Neural progenitor cell (in vitro differentiated cells): ENCODE data around the gene KCP. TPM values are rescaled to one million over a fixed set of nuclear protein-coding genes. Genes with fewer than 3 reads are reported as not detected.
A peak's percentile ranks its signal among the peaks of the same experiment; 100 is the strongest.

ENCODE experiments used
- DNase-seq: peaks from one replicate; pipeline ENCODE4 v3.0.0-alpha.2; 2016; ENCODE audit warnings: low spot score
- H2AFZ ChIP-seq: fragments of 200-600 bp; sonication (generic); replicated peaks from 2 replicates; pipeline ENCODE4 v1.6.1; 2016; ENCODE audit warnings: antibody characterized with exemption
- H3F3A ChIP-seq: fragments of 200-600 bp; sonication (generic); 2 replicates; pipeline ENCODE4 v1.6.1; 2016; ENCODE audit warnings: antibody characterized with exemption, low read depth
- H3K27ac ChIP-seq: fragments of 200-600 bp; sonication (generic); 2 replicates; pipeline ENCODE4 v1.5.1; 2016; ENCODE audit warnings: mild to moderate bottlenecking
- H3K27me3 ChIP-seq: fragments of 200-600 bp; sonication (generic); 2 replicates; pipeline ENCODE4 v1.6.1; 2016; ENCODE audit warnings: mild to moderate bottlenecking, moderate library complexity
- H3K36me3 ChIP-seq: fragments of 200-600 bp; sonication (generic); 2 replicates; pipeline ENCODE4 v1.5.1; 2016
- H3K4me1 ChIP-seq: fragments of 200-600 bp; sonication (generic); 2 replicates; pipeline ENCODE4 v1.6.1; 2016; ENCODE audit warnings: mixed run types
- H3K4me2 ChIP-seq: fragments of 200-600 bp; sonication (generic); 2 replicates; pipeline ENCODE4 v1.6.1; 2016
- H3K4me3 ChIP-seq: fragments of 200-600 bp; sonication (generic); 2 replicates; pipeline ENCODE4 v1.5.1; 2016
- H3K79me2 ChIP-seq: fragments of 200-600 bp; sonication (generic); 2 replicates; pipeline ENCODE4 v1.6.1; 2016; ENCODE audit warnings: low read depth
- H3K9ac ChIP-seq: fragments of 200-600 bp; sonication (generic); 2 replicates; pipeline ENCODE4 v1.6.1; 2016
- H3K9me3 ChIP-seq: fragments of 200-600 bp; sonication (generic); 2 replicates; pipeline ENCODE4 v1.5.1; 2016; ENCODE audit warnings: low read depth
- H4K20me1 ChIP-seq: fragments of 200-600 bp; sonication (generic); 2 replicates; pipeline ENCODE4 v1.6.1; 2016; ENCODE audit warnings: low read depth
- H3K27ac Mint-ChIP-seq: 3 replicates; pipeline ENCODE4 v1.8.0; 2021; ENCODE audit warnings: mixed read lengths
- H3K27me3 Mint-ChIP-seq: 2 replicates; pipeline ENCODE4 v1.8.0; 2022; ENCODE audit warnings: low read depth, mild to moderate bottlenecking, inconsistent platforms, moderate library complexity, mixed read lengths; ENCODE audit not compliant: insufficient read depth
- H3K36me3 Mint-ChIP-seq: 3 replicates; pipeline ENCODE4 v1.8.0; 2021; ENCODE audit warnings: mixed read lengths
- H3K4me1 Mint-ChIP-seq: 3 replicates; pipeline ENCODE4 v1.8.0; 2021; ENCODE audit warnings: mixed read lengths
- H3K4me3 Mint-ChIP-seq: 3 replicates; pipeline ENCODE4 v1.8.0; 2021; ENCODE audit warnings: mild to moderate bottlenecking, moderate library complexity, mixed read lengths
- H3K9me3 Mint-ChIP-seq: 3 replicates; pipeline ENCODE4 v1.8.0; 2020; ENCODE audit warnings: mixed read lengths
- CTCF ChIP-seq: fragments of 200-600 bp; sonication (generic); IDR thresholded peaks from 2 replicates; pipeline ENCODE4 v1.5.1; 2017; ENCODE audit warnings: antibody characterized with exemption, mild to moderate bottlenecking
- EZH2 ChIP-seq: fragments of 200-600 bp; sonication (generic); IDR thresholded peaks from 2 replicates; pipeline ENCODE4 v1.6.1; 2017; ENCODE audit warnings: antibody characterized with exemption, mild to moderate bottlenecking, moderate library complexity
- EZH2phosphoT487 ChIP-seq: fragments of 200-600 bp; sonication (generic); IDR thresholded peaks from 2 replicates; pipeline ENCODE4 v1.6.1; 2017; ENCODE audit warnings: antibody characterized with exemption
- total RNA-seq: library from RNA; depleted of rRNA; stranded (reverse); fragments of >200 nt; gene quantifications from 2 replicates; pipeline ENCODE4 v1.2.3, GENCODE V29; 2015; ENCODE audit warnings: low replicate concordance

The KCP gene
- total RNA-seq, 1 donor from 2014 or later, result 0.06 TPM

GRCh38 chr7:128882134-128882533, 28.4 kb downstream of the KCP start:
- H3K4me3 ChIP-seq, result no peak overlapping the region
- Mint-ChIP-seq H3K4me3 (no peak overlapping the region), H3K27me3 (peaks cover 16% of the 10 kb centered on the region), H3K9me3 (no peaks in the 10 kb centered on the region), H3K27ac (no peak overlapping the region), H3K4me1 (peaks cover 12% of the 10 kb centered on the region), H3K36me3 (no peaks in the 10 kb centered on the region)
- no peaks in the 10 kb centered on the region for H3K79me2 ChIP-seq
- no peak overlapping the region for H3K27ac ChIP-seq
- H4K20me1 ChIP-seq, result no peaks in the 10 kb centered on the region
- H3K9me3 ChIP-seq, result no peaks in the 10 kb centered on the region
- H3K4me1 ChIP-seq, result peaks cover 3% of the 10 kb centered on the region
- no peak overlapping the region for H3K9ac ChIP-seq
- no peak overlapping the region for H3K4me2 ChIP-seq
- no peaks in the 10 kb centered on the region for H3K27me3 ChIP-seq
- H3K36me3 ChIP-seq, result no peaks in the 10 kb centered on the region
- no peak for DNase-seq
- no peak overlapping the region for H2AFZ ChIP-seq
- TF ChIP-seq EZH2phosphoT487, result no peak
- TF ChIP-seq EZH2, result no peak
- no peak for TF ChIP-seq CTCF
- H3F3A ChIP-seq, result no peaks in the 10 kb centered on the region

- no peaks in the 10 kb centered on the region for H3K9me3 Mint-ChIP-seq
- H3K4me3 Mint-ChIP-seq, result peak overlapping the region; percentile 55
- no peak for DNase-seq
Measured at GRCh38 chr7:128881458-128882125, 28.9 kb downstream of the KCP start.

GRCh38 chr7:128880791-128881457, 29.6 kb downstream of the KCP start:
- no peak overlapping the region for H3K9ac ChIP-seq
- Mint-ChIP-seq H3K27ac (peak overlapping the region; percentile 72), H3K4me1 (peaks cover 12% of the 10 kb centered on the region), H3K36me3 (no peaks in the 10 kb centered on the region), H3K9me3 (no peaks in the 10 kb centered on the region), H3K4me3 (no peak overlapping the region), H3K27me3 (peaks cover 12% of the 10 kb centered on the region)
- TF ChIP-seq EZH2phosphoT487 (no peak), EZH2 (no peak), CTCF (no peak)
- H3K27ac ChIP-seq, result no peak overlapping the region
- H3K27me3 ChIP-seq, result no peaks in the 10 kb centered on the region
- no peak overlapping the region for H3K4me3 ChIP-seq
- no peak overlapping the region for H2AFZ ChIP-seq
- no peaks in the 10 kb centered on the region for H3K79me2 ChIP-seq
- H3F3A ChIP-seq, result no peaks in the 10 kb centered on the region
- no peak overlapping the region for H3K4me2 ChIP-seq
- peaks cover 3% of the 10 kb centered on the region for H3K4me1 ChIP-seq
- no peak for DNase-seq
- no peaks in the 10 kb centered on the region for H3K9me3 ChIP-seq
- H3K36me3 ChIP-seq, result no peaks in the 10 kb centered on the region
- no peaks in the 10 kb centered on the region for H4K20me1 ChIP-seq

More at GRCh38 chr7:128881458-128882125, 28.9 kb downstream of the KCP start:
- no peaks in the 10 kb centered on the region for H3K79me2 ChIP-seq
- peaks cover 13% of the 10 kb centered on the region for H3K27me3 Mint-ChIP-seq
- no peaks in the 10 kb centered on the region for H3K9me3 ChIP-seq
- no peak overlapping the region for H3K4me3 ChIP-seq
- peaks cover 3% of the 10 kb centered on the region for H3K4me1 ChIP-seq
- H4K20me1 ChIP-seq, result no peaks in the 10 kb centered on the region
- H3K27me3 ChIP-seq, result no peaks in the 10 kb centered on the region
- TF ChIP-seq EZH2, result no peak
- TF ChIP-seq CTCF, result no peak
- no peak for TF ChIP-seq EZH2phosphoT487
- no peaks in the 10 kb centered on the region for H3F3A ChIP-seq
- H2AFZ ChIP-seq, result no peak overlapping the region
- H3K27ac ChIP-seq, result no peak overlapping the region
- no peak overlapping the region for H3K9ac ChIP-seq
- no peaks in the 10 kb centered on the region for H3K36me3 Mint-ChIP-seq
- peaks cover 12% of the 10 kb centered on the region for H3K4me1 Mint-ChIP-seq
- peak overlapping the region; percentile 72 for H3K27ac Mint-ChIP-seq
- no peaks in the 10 kb centered on the region for H3K36me3 ChIP-seq
- H3K4me2 ChIP-seq, result no peak overlapping the region
